OCI-LY7 (cell line): ENCODE results near the gene RHOJ. TPM values are rescaled to one million over a fixed set of nuclear protein-coding genes. Genes with fewer than 3 reads are reported as not detected.

Source experiments
- BruUV-seq: library from RNA; stranded (reverse); fragments of 400-500 nt; replicated peaks from 2 replicates; lab custom pipeline; 2021; lab: Mats Ljungman, UMichigan
- CTCF ChIA-PET: fragments of 300-600 bp; sonication (Branson Sonifier 250); formaldehyde crosslinking; loops from one replicate; lab custom pipeline; 2022; ENCODE audit warnings: antibody characterized with exemption; ENCODE audit not compliant: unreplicated experiment; lab: Charles Lee
- POLR2A ChIA-PET: fragments of 300-600 bp; sonication (Branson Sonifier 250); formaldehyde crosslinking; loops from one replicate; lab custom pipeline; 2022; ENCODE audit warnings: antibody characterized with exemption; lab: Charles Lee
- DNase-seq: peaks from one replicate; pipeline ENCODE4 v3.0.0-alpha.2; 2015; ENCODE audit warnings: low spot score
- H2AFZ ChIP-seq: fragments of 200-600 bp; sonication (generic), shearing (Covaris generic); 2 replicates; pipeline ENCODE4 v1.6.1; 2014; ENCODE audit warnings: mild to moderate bottlenecking, antibody characterized with exemption, low read length, moderate library complexity
- H3K27ac ChIP-seq: fragments of 200-600 bp; sonication (generic); 2 replicates; pipeline ENCODE4 v1.5.1; 2014; ENCODE audit warnings: mixed run types, low read depth, mild to moderate bottlenecking, moderate library complexity, low read length, inconsistent platforms; ENCODE audit not compliant: poor library complexity, severe bottlenecking
- H3K36me3 ChIP-seq: fragments of 200-600 bp; sonication (generic); 2 replicates; pipeline ENCODE4 v1.6.1; 2014; ENCODE audit warnings: mild to moderate bottlenecking, antibody characterized with exemption, low read length, moderate library complexity, mixed read lengths; ENCODE audit not compliant: insufficient read depth
- H3K4me1 ChIP-seq: fragments of 200-600 bp; sonication (generic); 2 replicates; pipeline ENCODE4 v1.5.1; 2014; ENCODE audit warnings: mild to moderate bottlenecking, low read length; ENCODE audit not compliant: insufficient read depth, poor library complexity, severe bottlenecking
- H3K4me2 ChIP-seq: fragments of 200-600 bp; sonication (generic); 2 replicates; pipeline ENCODE4 v1.6.1; 2014; ENCODE audit warnings: mild to moderate bottlenecking, low read length
- H3K4me3 ChIP-seq: fragments of 200-600 bp; sonication (generic); 2 replicates; pipeline ENCODE4 v1.5.1; 2014; ENCODE audit warnings: mild to moderate bottlenecking, low read depth, low read length; ENCODE audit not compliant: poor library complexity, severe bottlenecking
- H3K79me2 ChIP-seq: fragments of 200-600 bp; sonication (generic); 2 replicates; pipeline ENCODE4 v1.6.1; 2016; ENCODE audit warnings: low read depth, mild to moderate bottlenecking, low read length, moderate library complexity, mixed read lengths; ENCODE audit not compliant: insufficient read depth
- H3K9me2 ChIP-seq: fragments of 200-600 bp; sonication (generic); 2 replicates; pipeline ENCODE4 v1.6.1; 2016; ENCODE audit warnings: mild to moderate bottlenecking, low read length, mixed read lengths; ENCODE audit not compliant: insufficient read depth
- H3K9me3 ChIP-seq: fragments of 200-600 bp; sonication (generic); 2 replicates; pipeline ENCODE4 v1.6.1; 2014; ENCODE audit warnings: mild to moderate bottlenecking, mixed run types, low read length, mixed read lengths
- H4K20me1 ChIP-seq: fragments of 200-600 bp; sonication (generic); 2 replicates; pipeline ENCODE4 v1.6.1; 2014; ENCODE audit warnings: mild to moderate bottlenecking, antibody characterized with exemption, low read length, moderate library complexity, mixed read lengths; ENCODE audit not compliant: insufficient read depth
- EZH2phosphoT487 ChIP-seq: fragments of 200-600 bp; sonication (generic); IDR thresholded peaks from 2 replicates; pipeline ENCODE4 v1.6.1; 2018; ENCODE audit warnings: low read depth, borderline replicate concordance, mild to moderate bottlenecking, mixed run types, antibody characterized with exemption, low read length, moderate library complexity, mixed read lengths
- intact Hi-C: fragments of 100-400 bp; cut with micrococcal nuclease; formaldehyde crosslinking; loops from one replicate; pipeline ENCODE4 v1.10.0; 2022; ENCODE audit not compliant: unreplicated experiment
- total RNA-seq, 2 experiments: library from RNA; depleted of rRNA in 1 of 2; stranded (reverse); fragments of >200 nt in 1 of 2; shearing (Covaris generic) in 1 of 2; gene quantifications; 2 replicates each; pipeline ENCODE4 v1.2.3, GENCODE V29; 2014 to 2022
- TF ChIP-seq, protein P1 (sequence below): fragments of 200-600 bp; sonication (generic); conservative IDR thresholded peaks from 2 replicates; pipeline ENCODE4 v1.5.1; 2014; ENCODE audit warnings: mild to moderate bottlenecking, antibody characterized with exemption, low read length, moderate library complexity, mixed read lengths

Gene RHOJ
- total RNA-seq, 2 experiments from 2014 or later, result not detected

GRCh38 chr14:63328787-63329737, 124.8 kb downstream of the RHOJ start:
- CTCF ChIA-PET, result no interaction called here
- Histone ChIP-seq H3K27ac (no peak overlapping the region), H3K4me1 (no peaks in the 10 kb centered on the region), H3K79me2 (no peaks in the 10 kb centered on the region), H3K9me3 (no peaks in the 10 kb centered on the region), H3K36me3 (no peaks in the 10 kb centered on the region), H2AFZ (no peak overlapping the region), H4K20me1 (no peaks in the 10 kb centered on the region), H3K9me2 (no peaks in the 10 kb centered on the region), H3K4me3 (no peak overlapping the region), H3K4me2 (no peak overlapping the region)
- no peak for DNase-seq
- BruUV-seq, result no TSS peak
- intact Hi-C loops, result no loop called here
- POLR2A ChIA-PET, result interaction anchor here (0.5 kb wide), 1 partner anchor 365 kb away, joined by 4 read pairs; no protein-coding TSS in a partner anchor
- no peak for TF ChIP-seq EZH2phosphoT487
- TF ChIP-seq, protein P1, sequence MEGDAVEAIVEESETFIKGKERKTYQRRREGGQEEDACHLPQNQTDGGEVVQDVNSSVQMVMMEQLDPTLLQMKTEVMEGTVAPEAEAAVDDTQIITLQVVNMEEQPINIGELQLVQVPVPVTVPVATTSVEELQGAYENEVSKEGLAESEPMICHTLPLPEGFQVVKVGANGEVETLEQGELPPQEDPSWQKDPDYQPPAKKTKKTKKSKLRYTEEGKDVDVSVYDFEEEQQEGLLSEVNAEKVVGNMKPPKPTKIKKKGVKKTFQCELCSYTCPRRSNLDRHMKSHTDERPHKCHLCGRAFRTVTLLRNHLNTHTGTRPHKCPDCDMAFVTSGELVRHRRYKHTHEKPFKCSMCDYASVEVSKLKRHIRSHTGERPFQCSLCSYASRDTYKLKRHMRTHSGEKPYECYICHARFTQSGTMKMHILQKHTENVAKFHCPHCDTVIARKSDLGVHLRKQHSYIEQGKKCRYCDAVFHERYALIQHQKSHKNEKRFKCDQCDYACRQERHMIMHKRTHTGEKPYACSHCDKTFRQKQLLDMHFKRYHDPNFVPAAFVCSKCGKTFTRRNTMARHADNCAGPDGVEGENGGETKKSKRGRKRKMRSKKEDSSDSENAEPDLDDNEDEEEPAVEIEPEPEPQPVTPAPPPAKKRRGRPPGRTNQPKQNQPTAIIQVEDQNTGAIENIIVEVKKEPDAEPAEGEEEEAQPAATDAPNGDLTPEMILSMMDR, result no peak

DNA sequence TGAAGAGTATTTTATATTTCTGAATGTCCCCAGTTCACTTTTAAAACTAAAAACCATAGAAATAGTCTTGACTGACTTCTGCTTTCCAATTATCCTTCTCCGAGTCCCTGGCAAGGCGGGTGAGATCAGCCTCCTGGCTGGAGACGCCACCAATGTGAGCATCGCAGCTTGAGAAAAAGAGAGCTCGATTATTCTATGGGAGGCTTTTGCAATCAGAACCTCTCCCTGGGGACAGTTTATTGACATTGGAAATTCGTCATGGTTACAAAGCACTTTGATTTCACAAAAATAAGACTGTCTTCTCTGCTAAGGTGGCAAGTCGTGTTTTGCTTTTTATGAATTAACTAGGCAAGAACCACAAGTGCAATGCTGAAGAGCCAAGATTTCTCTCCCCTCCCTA, 138.1 kb downstream of the RHOJ start:
- POLR2A ChIA-PET, result interaction anchor here (0.6 kb wide), 2 partner anchors 443 to 687 kb away, joined by 3 read pairs; no protein-coding TSS in a partner anchor
- TF ChIP-seq, protein P1, result no peak
- no peak for TF ChIP-seq EZH2phosphoT487
- no peaks in the 10 kb centered on the region for H3K79me2 ChIP-seq
- no peaks in the 10 kb centered on the region for H3K9me2 ChIP-seq
- DNase-seq, result no peak
- H3K4me1 ChIP-seq, result no peaks in the 10 kb centered on the region
- no peak overlapping the region for H3K4me2 ChIP-seq
- BruUV-seq, result no TSS peak
- H3K36me3 ChIP-seq, result no peaks in the 10 kb centered on the region
- H2AFZ ChIP-seq, result no peak overlapping the region
- H3K9me3 ChIP-seq, result no peaks in the 10 kb centered on the region
- intact Hi-C loops, result no loop called here
- no peaks in the 10 kb centered on the region for H4K20me1 ChIP-seq
- no peak overlapping the region for H3K4me3 ChIP-seq
- no peak overlapping the region for H3K27ac ChIP-seq
- CTCF ChIA-PET, result no interaction called here

Other genes starting within 250 kb of the RHOJ start
- 0.13 TPM in 1 of 2 replicates, not detected in the other for gene KCNH5, start 159.0 kb upstream of the RHOJ start, total RNA-seq (2014; rRNA removed; shearing (Covaris generic))
- not detected in 2 replicates for gene KCNH5, start 159.0 kb upstream of the RHOJ start, total RNA-seq (2022)
- not detected in 2 replicates for gene GPHB5, start 114.5 kb downstream of the RHOJ start, total RNA-seq (2014; rRNA removed; shearing (Covaris generic))
- gene GPHB5, start 114.5 kb downstream of the RHOJ start, total RNA-seq (2022), result not detected in 2 replicates